Body of pancreas (tissue), 4 donors: Measurements from ENCODE around the gene ENTPD2.
A peak's percentile ranks its signal among the peaks of the same experiment; 100 is the strongest.

Experiments
- POLR2A ChIP-seq, 3 donors: fragments of 450-650 bp; IDR thresholded peaks; one replicate each; pipeline ENCODE4 v1.6.1; 2016; ENCODE audit warnings: antibody characterized with exemption in 3 of 3, mild to moderate bottlenecking in 2 of 3
- TF ChIP-seq, protein P1 (sequence below), 7 experiments: fragments of 450-650 bp in 4 of 7; fragments of 200-600 bp in 3 of 7; sonication (generic) in 3 of 7; IDR thresholded peaks; one replicate each; pipeline ENCODE4 v1.5.1; 2016 to 2019; ENCODE audit warnings: antibody characterized with exemption in 7 of 7

DNA sequence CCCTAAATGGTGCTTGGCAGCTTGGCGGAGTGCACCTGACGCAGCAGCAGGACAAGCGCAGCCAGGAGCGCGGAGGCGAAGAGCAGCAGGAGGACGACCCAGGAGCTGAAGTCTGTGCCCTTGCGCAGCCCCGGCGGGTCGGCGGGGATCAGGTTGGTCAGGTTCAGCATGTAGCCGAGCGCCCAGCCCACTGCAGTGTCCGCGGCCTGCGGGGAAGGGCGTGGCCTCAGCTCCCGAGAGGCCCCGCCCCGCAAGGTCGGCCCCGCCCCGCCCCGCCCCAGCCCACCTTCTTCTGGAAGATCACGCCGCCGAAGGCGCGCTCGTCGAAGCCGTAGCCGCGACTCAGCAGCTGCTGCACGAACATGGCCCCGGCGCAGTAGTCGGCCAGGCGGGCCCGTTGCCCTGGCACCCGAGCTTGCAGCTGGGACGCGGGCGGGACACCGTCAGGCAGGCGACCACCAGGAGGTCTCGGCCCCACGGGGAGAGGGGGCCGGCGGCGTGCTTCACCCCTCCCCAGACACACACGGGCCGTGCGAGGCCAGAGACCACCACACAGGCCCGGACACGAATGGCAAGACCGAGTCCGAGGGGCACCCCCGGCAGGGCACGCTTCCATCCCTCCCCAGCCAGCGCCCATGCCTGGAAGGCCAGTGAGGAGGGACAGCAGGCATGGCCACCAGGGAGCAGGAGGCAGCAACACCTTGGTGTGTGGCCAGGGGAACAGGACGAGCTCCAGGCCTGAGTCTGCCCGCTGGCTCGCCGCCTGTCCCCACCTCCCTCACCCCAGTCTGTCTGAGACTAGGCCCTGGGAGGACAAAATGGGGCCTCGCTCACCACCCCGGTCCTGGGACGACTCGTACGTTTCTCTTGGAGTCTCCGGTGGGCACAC is 5.0 kb downstream of the ENTPD2 start:
- TF ChIP-seq, protein P1, sequence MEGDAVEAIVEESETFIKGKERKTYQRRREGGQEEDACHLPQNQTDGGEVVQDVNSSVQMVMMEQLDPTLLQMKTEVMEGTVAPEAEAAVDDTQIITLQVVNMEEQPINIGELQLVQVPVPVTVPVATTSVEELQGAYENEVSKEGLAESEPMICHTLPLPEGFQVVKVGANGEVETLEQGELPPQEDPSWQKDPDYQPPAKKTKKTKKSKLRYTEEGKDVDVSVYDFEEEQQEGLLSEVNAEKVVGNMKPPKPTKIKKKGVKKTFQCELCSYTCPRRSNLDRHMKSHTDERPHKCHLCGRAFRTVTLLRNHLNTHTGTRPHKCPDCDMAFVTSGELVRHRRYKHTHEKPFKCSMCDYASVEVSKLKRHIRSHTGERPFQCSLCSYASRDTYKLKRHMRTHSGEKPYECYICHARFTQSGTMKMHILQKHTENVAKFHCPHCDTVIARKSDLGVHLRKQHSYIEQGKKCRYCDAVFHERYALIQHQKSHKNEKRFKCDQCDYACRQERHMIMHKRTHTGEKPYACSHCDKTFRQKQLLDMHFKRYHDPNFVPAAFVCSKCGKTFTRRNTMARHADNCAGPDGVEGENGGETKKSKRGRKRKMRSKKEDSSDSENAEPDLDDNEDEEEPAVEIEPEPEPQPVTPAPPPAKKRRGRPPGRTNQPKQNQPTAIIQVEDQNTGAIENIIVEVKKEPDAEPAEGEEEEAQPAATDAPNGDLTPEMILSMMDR (IDR thresholded peaks at IDR 0.05) = peak in 1 of 7 experiments; percentile 1
- no peak for TF ChIP-seq POLR2A (IDR thresholded peaks at IDR 0.05)
